DMS153 treated with DMSO at 0.1 percent for 48 hours (cell line): ENCODE measurements around the gene NMNAT3.
A peak's percentile ranks its signal among the peaks of the same experiment; 100 is the strongest.
"Not testable (repeated sequence)": the region's sequence is repeated elsewhere in the genome, so short reads cannot be mapped to it uniquely, and the experiment has no call there.

Experiments
- DNase-seq: peaks from one replicate; lab custom pipeline; 2025; ENCODE audit not compliant: unreplicated experiment; lab: John Stamatoyannopoulos, UW

NMNAT3 gene

DNA sequence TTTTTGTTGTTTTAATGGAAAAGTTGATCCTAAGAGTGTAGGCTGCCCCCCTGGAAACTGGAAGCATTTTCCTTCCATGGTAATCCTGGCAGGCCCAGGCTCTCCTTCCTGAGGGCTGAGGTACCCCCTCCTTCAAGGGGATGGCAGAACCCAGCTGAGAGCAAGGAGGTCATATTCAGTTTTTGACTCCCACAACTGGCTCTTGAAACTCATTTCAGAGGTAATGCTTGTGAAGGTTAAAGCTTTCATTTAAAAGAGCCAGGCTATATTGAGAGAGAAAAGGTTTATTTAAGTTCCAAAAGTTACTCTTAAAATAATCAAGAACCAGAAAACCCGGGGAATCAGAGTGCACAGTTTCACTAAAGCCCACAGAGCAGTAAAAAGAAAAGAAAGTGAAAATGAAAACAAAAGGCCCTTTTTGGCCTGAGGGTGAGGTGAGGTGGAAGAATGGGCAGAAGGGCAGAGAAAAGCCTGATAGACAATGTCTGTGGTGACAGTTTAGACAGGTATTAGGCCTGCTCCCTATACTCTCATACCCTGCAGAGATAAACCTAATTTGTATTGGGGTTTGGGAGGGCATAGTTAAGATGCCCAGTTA is 91.3 kb downstream of the NMNAT3 start:
- no peak for DNase-seq

DNA sequence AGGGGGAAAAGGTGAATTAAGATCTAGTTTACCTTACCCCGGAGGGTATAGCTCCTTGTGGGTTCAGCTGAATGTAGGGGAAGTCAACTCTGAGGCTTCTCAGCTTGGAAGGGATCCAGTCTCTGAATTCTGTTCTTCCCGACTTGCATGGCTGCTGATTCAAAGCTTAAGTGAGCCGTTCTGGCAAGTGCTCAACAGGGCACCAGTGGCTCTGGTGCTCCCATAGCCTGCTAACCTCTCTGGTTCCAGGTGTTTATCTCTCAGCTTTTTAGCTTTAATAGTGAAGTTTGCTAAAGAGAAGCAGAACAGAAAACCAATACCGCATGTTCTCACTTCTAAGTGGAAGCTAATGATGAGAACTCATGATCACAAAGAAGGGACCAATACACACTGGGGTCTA is 92.0 kb downstream of the NMNAT3 start:
- no peak for DNase-seq

DNA sequence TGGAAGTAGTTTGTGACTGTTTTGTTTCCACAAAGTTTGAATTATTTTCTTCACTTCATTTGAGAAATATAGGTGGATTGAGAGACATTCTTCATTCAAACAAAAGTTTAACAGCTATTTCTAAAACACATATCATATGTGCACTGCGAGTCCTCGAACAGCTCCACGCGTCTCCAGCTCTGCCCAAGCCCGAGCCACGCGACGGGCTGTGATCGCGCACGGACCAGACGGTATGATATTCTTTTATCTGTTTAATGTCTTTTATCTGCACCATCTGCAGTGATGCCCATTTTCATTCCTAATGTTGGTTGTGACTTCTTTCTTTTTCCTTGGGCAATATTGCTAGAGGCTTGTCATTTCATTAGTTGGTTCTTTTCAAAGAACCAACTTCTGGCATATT is 94.1 kb downstream of the NMNAT3 start:
- DNase-seq: not testable (repeated sequence)

DNA sequence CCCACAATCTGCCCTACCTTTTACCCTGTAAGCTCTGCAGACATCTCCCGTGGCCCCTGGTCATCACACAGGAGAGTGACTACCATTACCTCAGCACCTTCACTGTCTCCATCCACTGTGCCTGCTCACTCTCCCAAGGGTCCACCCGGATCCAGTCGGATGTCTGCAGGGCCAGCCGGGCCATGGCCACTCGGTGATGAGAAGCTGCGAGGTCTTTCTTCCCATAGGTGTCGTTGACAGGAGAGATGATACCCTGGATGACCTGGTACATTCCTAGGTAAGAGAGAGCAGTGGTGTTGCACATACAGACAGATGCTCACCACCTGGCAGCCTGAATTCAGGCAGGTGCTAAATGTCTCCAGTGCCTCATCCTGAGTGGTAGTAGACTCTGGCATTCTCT is 99.0 kb downstream of the NMNAT3 start:
- DNase-seq: no peak

DNA sequence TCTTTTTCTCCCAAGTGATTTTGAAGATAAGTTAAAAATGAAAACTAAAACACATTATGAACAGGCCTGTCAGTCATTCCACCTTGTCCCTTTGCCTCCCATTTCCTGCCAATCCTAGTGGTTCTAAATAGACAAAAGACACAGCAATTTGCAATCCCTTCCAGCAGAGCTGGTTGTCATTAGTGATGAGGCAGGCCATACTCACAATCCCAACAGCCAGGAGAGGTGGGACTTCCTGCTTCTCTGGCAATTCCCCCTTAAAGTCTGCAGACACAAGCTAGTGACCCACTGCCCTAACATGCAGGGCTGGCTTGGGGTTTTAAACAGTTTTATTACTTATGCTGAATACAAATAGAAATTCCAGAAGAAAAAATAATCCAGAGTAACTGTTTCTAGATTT is 99.9 kb downstream of the NMNAT3 start:
- DNase-seq: no peak

DNA sequence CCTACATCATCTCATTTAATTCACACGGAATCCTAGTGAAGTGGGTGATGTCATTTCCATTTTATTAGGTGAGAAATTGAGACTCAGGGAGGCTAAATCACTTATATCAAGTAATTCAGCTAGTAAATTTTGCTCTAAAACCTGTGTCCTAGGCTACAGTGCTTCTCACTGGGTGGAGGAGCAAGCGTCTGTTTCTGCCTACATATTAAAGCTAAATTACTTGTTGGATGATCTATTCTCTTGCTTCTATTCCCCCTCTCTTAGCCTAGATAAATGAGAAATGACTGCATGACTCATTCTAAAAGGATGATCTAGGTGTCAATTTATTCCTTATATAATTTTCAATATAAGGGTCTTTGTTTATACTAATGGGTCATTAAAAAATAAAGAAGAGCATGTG is 100.4 kb downstream of the NMNAT3 start:
- no peak for DNase-seq

DNA sequence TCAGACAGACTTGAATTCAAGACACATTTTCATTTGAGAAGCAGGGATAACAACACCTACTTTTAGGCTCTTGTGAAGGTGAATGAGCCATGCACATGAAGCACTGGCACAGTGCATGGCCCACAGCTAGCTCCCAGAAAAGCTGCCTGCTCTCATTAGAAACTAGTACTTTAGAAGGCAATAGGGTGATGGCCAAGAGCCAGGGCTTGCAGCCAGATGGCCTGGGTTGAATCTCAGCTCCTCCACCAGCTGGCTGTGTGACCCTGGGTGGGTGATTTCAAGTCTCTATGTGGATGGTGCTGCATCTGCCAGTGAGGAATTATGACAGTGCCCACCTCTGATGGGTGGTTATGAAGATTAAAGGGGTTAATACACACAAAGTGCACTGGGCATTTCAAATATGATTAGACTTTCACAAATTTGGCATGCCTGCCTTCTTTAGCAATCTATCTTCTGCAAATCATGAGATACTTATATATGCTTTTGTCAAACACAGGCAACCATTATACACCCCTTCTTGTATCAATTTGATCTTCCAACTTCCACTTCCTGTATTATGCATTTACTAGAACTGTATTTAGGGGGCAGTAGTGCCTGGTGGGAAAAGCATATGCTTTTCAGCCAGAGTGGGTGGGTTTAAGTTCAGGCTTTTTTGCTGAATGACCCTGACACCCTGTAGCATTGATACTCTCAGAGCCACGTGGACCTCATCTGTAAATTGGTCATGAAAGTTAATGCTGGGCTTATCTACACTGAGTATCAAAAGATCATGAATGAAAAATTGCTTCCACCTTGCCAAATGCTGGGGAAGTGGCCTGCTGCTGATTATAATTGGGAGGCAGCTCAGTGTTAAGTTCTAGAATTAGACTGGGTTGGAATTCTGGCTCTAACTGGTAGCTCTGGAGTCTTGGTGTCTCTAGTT is 103.5 kb downstream of the NMNAT3 start:
- no peak for DNase-seq

DNA sequence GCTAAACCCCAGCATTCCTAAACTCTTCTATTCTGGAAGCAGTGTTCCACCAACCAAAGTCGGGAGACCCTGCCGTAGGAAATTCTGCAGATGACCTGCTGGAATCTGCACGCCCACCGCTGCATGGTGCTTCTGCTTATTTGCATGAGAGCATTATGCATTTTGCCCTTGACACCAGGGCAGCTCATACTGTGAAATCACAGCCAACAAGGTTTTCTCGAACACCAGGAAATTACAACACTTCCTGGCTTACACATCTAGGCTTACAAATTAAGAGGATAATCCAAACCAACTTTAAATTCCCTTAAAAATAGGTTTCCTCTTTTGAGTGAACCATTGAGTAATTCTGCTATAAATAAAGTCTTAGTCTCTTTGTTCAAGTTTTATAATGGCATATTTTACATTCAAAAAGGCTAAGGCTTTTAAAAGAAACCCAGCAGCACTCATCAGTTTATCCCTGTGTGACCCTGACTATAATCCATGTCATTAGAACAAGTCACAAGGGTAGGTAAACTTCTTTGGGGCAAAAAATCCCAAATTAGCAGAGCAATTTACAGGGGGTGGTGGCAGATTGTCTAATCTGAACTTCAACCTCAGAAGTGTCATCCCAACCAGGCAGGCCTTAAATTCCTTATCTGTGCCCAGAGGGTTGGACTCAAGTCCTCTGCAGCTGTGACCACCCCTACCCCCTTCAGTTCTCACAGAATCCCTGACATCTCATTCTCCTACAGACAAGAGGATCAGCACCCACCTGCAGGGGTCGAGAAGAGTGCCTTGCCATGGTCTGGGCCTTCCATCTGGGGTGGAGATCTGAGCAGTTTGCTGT is 104.7 kb downstream of the NMNAT3 start:
- DNase-seq: no peak

DNA sequence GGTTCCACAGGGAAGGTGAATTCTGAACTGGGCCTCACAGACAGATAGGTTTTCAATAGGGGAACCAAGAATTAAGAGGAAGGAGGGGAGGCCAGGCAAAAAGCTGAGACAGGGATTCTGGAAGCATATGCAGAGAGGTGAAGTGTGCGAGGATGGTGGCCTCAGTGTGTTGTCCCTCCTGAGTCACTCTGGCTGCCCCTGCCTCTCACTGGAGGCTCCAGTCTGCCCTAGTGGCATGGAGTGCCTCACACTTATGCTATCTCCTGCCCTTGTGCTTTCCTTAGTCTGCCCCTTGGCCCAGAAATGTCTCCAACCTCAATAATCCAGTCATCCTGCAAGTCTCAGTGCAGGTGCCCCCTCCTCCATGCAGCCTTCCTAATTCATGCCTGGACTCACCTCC is 106.1 kb downstream of the NMNAT3 start:
- no peak for DNase-seq

DNA sequence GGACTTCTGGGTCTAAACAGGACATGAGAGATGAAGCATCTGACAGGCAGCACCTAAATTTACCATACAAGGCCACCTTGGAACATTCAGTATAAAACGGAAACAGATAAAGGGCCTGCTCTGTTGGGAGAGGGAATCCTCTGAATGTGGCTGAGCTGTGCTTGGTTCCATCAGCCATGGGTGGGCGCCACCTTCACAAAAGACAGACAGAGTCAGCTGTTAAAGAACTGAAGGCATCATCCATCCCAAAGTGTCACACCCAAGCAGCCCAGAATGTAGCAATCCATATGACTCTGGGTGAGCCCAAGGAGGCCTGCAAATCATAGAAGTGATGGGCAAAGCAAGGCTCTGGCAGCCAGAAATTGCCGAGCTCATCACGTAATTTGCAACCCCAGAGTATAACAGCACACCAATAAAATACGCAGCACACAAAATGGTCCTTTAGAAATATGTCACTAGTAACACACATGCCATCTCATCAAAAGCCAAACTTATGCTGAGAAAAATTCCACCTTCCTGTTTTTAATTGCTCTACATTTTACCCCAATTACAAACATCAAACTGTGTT is 113.4 kb downstream of the NMNAT3 start:
- DNase-seq: peak; percentile 23

DNA sequence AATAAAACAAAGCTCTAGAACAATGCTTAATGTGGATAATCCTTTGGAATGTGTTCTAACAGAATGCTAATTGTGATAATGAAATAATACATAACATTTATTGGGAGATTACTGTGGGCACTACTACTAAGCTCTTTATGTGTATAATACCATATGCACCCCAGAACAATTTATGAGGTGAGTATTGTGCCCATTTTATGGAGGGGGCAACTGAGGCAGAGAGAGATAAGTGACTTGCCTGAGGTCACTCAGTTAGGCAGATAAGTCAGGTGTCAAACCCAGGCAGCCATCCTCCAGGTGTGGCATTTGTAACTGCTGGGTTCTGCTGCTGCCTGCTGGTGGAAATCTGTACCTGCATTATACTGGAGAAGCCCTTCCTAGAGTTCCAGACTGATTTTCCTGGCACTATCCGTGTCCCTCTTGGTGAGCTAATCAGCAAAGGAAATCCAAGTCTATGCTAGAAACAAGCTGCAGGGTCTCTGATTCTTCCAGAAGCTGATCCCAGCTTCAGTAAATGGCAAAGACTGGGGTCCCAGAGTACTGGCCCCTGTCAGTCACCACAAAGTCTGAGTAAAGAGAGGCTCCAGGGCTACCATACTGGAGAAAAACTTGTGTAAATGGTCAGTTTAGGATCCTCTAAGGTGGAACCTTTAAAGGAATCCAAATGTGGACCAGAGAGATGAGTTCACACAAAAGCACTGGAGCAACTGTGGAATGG is 115.7 kb downstream of the NMNAT3 start:
- peak; percentile 40 for DNase-seq

DNA sequence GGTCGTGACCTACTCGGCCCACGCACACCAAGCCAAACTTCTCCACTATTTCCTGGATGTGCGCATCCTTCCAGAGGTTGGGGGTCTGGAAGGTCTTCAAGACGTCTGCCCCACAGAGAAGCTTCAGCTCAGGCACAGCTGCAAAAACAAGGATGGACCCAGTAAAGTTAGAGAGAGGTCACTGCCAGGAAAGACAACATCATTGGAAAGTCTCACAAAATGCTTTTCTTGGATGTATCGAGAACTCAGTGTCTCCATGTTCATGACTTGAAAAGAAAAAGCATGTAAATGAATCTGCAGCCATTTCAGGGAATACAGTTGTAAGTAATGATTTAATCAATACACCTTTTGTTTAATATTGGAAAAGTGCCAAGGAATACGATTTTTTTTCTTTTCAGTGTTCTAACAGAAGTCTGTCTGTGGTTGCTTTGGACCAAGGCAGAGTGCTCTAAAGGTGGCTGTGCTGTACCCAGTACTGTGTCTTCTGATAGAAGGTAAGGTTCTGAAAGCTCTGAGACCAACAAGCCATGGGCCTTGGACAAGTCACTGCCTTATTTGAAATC is 116.4 kb downstream of the NMNAT3 start:
- no peak for DNase-seq

DNA sequence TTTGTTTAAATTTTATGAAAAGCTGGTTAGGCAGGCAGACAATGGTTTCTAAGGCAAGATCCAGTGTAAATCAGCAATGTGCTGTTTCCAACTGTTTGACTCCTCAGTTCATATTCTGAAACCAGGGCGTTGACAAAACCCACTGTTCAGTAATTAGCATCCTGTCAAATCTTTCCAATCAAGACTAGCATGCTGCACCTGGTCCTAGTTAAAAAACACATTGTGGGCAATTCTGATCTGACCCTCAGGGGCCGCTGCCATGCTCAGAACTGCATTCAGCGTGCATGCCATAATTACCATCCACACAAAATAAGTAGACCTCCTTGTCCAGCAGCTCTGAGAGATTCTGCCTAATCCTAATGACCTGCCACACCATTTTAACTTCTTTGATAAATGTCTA is 117.4 kb downstream of the NMNAT3 start:
- DNase-seq: no peak

DNA sequence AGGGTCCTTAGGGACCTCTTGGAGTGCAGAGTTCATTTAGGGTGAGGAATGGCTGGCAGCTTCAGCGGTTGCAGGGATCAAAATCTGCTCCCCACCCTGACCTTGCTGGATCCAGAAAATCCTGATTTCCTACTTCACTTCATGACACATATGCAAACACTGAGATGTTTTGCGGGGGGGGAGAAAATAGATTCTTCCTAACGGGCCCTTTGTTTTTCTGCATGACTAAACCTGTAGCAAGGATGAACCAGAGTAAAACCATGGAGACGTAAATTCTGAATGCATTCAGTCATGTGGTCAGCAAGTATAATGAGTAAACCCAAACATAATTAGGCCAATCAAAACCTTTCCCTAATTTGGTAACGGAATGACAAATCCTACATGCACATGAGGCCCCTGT is 118.2 kb downstream of the NMNAT3 start:
- DNase-seq: no peak

DNA sequence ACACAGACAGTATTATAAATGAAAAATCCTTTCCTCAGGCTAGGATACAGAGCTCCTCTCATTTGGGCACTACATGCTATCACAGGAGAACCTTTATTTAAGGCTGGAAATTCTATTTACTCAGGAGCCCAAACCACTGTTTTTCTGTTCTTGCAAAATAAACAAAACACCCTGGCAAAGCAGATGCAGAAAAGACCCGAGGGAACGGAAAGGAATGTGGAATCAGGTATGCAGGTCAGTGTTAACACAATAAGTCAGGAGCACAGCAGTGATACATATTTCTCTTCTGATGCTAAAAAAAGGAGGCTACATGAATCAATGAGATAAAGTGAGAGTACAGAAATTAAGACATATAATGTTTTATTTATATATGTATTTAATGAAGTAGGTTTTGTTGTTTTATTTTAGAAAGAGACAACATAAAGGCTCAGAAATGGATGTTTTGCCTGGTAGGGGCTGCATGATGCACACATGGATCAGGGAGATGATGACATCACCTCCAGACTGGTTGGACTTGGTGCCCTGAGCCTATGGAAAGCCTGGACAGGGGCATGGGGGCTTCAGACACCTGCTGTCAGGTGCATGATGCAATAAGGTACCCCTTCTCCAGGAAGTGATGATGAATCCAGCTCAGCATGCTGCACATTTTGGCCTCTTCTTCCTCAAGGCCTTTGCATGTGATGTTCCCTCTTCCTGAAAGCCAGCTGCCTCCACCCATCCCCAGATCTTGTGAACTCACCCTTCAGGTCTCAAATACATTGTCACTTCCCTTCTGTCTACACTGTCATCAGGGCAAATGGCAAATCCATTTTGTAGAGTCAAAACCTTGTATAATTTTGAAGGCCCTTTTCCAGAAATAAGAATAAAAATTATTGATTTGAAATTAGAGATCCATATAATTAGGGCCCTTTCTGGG is 119.2 kb downstream of the NMNAT3 start:
- no peak for DNase-seq

DNA sequence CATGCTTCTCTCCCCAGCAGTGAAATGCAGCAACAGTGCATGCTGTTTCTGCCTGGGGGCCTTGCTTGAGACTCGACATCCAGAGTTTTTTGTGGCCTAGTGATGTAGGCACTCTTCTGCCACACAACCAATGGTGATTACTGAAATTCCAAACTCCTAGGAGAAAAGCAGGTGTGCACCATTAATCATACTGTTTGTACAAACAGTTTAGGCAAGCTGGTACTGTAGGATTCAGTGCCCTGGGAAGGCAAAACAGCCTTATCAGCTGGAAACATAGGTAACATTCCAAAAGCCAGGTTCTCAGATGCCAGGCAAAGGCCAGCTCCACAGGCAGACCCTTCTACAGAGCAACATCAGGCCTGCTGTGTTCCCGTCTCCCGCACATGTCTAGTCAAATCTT is 120.7 kb downstream of the NMNAT3 start:
- no peak for DNase-seq

DNA sequence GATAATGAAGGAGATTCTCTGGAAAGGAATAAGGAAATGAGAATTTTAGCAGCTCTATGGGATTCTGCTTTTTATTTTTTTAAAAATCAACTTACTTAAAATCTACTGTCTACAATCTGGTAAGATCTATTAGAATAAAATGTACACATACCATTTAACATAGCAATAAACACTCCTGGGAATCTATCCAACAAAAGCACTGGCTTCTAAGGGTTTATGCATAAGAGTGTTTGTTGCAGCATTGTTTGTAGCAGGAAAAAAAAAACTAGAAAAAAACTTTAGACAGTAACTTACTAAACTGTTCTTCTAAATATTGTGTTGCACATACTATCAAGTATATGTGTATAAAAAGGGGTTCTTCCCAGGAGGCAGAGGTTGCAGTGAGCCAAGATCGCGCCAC is 122.5 kb downstream of the NMNAT3 start:
- DNase-seq: no peak

DNA sequence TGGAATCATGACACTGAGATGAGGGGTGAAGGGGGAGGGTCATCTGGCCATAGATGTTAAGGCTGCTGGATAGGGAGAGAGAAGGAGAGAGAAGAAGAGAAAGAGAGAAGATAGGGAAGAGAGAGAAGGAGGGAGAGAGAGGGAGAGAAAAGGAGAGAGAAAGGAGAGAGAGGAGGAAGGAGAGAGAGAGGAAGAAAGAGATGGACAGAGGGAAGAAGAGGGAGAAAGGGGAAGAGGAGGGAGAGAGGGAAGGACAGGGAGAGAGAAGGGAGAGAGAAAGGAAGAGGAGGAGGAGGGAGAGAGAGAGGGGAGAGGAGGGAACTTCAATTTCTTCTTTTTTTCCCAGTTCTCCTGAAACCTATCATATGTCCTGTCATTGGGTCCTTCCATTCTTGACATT is 123.1 kb downstream of the NMNAT3 start:
- DNase-seq: no peak

DNA sequence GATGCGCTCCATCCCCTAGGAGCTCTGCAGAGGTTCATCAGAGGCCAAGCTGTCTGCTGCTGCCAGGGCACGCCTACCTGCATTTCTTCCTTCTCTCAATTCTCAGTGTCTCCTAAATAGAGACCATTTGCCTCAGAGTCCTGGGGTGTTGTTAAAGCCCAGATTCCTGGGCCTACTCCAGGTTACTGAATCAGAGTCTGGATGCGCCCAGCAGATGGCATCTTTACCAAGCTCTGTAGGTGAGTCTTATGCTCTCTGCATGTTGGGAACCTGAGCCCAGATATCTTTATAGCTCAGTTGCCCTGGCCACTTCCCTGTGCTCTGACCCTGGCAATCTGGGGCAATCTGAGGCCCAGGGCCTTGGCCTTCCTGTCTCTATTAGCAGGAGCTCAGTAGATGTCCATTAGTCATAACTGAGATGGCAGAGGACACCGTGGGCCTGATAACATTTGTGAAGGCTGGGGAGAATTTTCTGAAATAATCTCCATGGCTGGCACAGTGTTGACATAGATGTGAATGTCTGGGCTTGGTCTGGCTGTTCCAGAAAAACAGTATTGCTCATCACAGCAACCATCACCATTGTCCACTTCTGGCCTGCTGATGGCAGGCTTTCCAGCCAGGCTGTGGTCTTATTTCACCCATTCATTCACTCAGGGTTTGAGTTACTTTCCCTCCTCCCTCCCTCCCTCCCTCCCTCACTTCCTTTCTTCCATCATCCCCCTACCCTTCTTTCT is 125.0 kb downstream of the NMNAT3 start:
- DNase-seq: no peak
